Tibial nerve (tissue), 4 donors: ENCODE measurements around the gene COA3. TPM values are rescaled to one million over a fixed set of nuclear protein-coding genes. Genes with fewer than 3 reads are reported as not detected.

Experiments
- DNase-seq, 2 donors: peaks; one replicate each; pipeline ENCODE4 v3.0.0-alpha.2; 2019; ENCODE audit warnings: low spot score in 2 of 2
- H3K27ac ChIP-seq, 4 donors: fragments of 200-600 bp; sonication (generic) in 3 of 4; one replicate each; pipeline ENCODE4 v1.5.1; 2017 to 2019; ENCODE audit warnings: mild to moderate bottlenecking in 1 of 4
- H3K27me3 ChIP-seq, 2 donors: fragments of 200-600 bp; sonication (generic) in 1 of 2; one replicate each; pipeline versions ENCODE4 v1.5.1 to v1.6.0; 2017 to 2019
- H3K36me3 ChIP-seq, 3 donors: fragments of 200-600 bp; sonication (generic); one replicate each; pipeline ENCODE4 v1.5.1; 2018 to 2019
- H3K4me1 ChIP-seq, 4 donors: fragments of 200-600 bp; sonication (generic) in 3 of 4; one replicate each; pipeline ENCODE4 v1.5.1; 2017 to 2019
- H3K4me3 ChIP-seq, 4 donors: fragments of 200-600 bp; sonication (generic) in 3 of 4; one replicate each; pipeline ENCODE4 v1.5.1; 2017 to 2019; ENCODE audit warnings: mild to moderate bottlenecking in 1 of 4, moderate library complexity in 1 of 4
- H3K9me3 ChIP-seq, 4 donors: fragments of 200-600 bp; sonication (generic) in 3 of 4; one replicate each; pipeline ENCODE4 v1.5.1; 2017 to 2019
- CTCF ChIP-seq, 5 experiments: fragments of 200-600 bp in 3 of 5; fragments of 450-650 bp in 2 of 5; sonication (generic) in 3 of 5; IDR thresholded peaks; one replicate each; pipeline ENCODE4 v1.5.1; 2016 to 2019; ENCODE audit warnings: antibody characterized with exemption in 5 of 5, mild to moderate bottlenecking in 3 of 5, moderate library complexity in 2 of 5
- EP300 ChIP-seq, 2 donors: sonication (generic); formaldehyde crosslinking; IDR thresholded peaks; one replicate each; pipeline ENCODE4 v1.6.1; 2017; ENCODE audit warnings: antibody characterized with exemption in 2 of 2, mild to moderate bottlenecking in 1 of 2
- POLR2A ChIP-seq, 2 donors: fragments of 450-650 bp; IDR thresholded peaks; one replicate each; pipeline ENCODE4 v1.6.1; 2017; ENCODE audit warnings: antibody characterized with exemption in 2 of 2, mild to moderate bottlenecking in 2 of 2, moderate library complexity in 2 of 2
- WGBS, 2 donors: methylation state at CpG; one replicate each; pipeline ENCODE4 v1.1.5; 2018; 5-methylcytosine and 5-hydroxymethylcytosine counted together
- small RNA-seq: library from RNA; depleted of rRNA; stranded (forward); fragments of <200 nt; gene quantifications from one replicate; pipeline ENCODE3, GENCODE V24; 2016
- total RNA-seq, 4 donors: library from RNA; depleted of rRNA; stranded (reverse); fragments of >200 nt; gene quantifications; one replicate each; pipeline ENCODE4 v1.1.0, GENCODE V29; 2016

COA3 gene
- total RNA-seq, 4 donors from 2014 or later = 58.2 to 91.7 (median 62.6) TPM

GRCh38 chr17:42751628-42752027 lies 46.9 kb downstream of the COA3 start:
- Histone ChIP-seq H3K36me3 (no peaks in the 10 kb centered on the region), H3K9me3 (no peaks in the 10 kb centered on the region), H3K27me3 (no peaks in the 10 kb centered on the region), H3K27ac (peak overlapping the region in 2 of 4 donors; percentile 79 to 86), H3K4me1 (peaks cover 5 to 63% (median 25%) of the 10 kb centered on the region in 4 donors), H3K4me3 (no peak overlapping the region)
- WGBS, 2 donors = 68 to 69% methylated on average over 7 of the region's 7 CpGs
- TF ChIP-seq EP300 (IDR thresholded peaks at IDR 0.05) (no peak), CTCF (IDR thresholded peaks at IDR 0.05) (no peak), POLR2A (IDR thresholded peaks at IDR 0.05) (no peak)
- DNase-seq = no peak

GRCh38 chr17:42750739-42751344 lies 47.7 kb downstream of the COA3 start:
- peak overlapping the region in 3 of 4 donors; percentile 54 to 86 (median 79) for H3K27ac ChIP-seq
- DNase-seq = no peak
- no peaks in the 10 kb centered on the region for H3K27me3 ChIP-seq
- H3K4me3 ChIP-seq = no peak overlapping the region
- no peak for TF ChIP-seq EP300 (IDR thresholded peaks at IDR 0.05)
- TF ChIP-seq CTCF (IDR thresholded peaks at IDR 0.05) = no peak
- TF ChIP-seq POLR2A (IDR thresholded peaks at IDR 0.05) = no peak
- H3K36me3 ChIP-seq = no peaks in the 10 kb centered on the region
- H3K4me1 ChIP-seq = peaks cover 5 to 64% (median 25%) of the 10 kb centered on the region in 4 donors
- 12 to 22% methylated on average over 3 of the region's 3 CpGs for WGBS, 2 donors
- no peaks in the 10 kb centered on the region for H3K9me3 ChIP-seq

GRCh38 chr17:42748908-42749798 lies 49.4 kb downstream of the COA3 start:
- peak; percentile 41 to 72 for DNase-seq
- peak in 1 of 5 experiments; percentile 8 for TF ChIP-seq CTCF (IDR thresholded peaks at IDR 0.05)
- no peak for TF ChIP-seq POLR2A (IDR thresholded peaks at IDR 0.05)
- TF ChIP-seq EP300 (IDR thresholded peaks at IDR 0.05) = peak in 1 of 2 donors; percentile 25
- H3K4me3 ChIP-seq = no peak overlapping the region
- no peaks in the 10 kb centered on the region for H3K36me3 ChIP-seq
- 39 to 50% methylated on average over 11 of the region's 11 CpGs for WGBS, 2 donors
- H3K4me1 ChIP-seq = peaks cover 5 to 63% (median 31%) of the 10 kb centered on the region in 4 donors
- H3K27ac ChIP-seq = peak overlapping the region; percentile 45 to 86 (median 70)
- H3K9me3 ChIP-seq = no peaks in the 10 kb centered on the region
- H3K27me3 ChIP-seq = no peaks in the 10 kb centered on the region

GRCh38 chr17:42748202-42748907 lies 50.1 kb downstream of the COA3 start:
- WGBS, 2 donors = 49 to 59% methylated on average over 7 of the region's 7 CpGs
- Histone ChIP-seq H3K4me1 (peaks cover 5 to 70% (median 36%) of the 10 kb centered on the region in 4 donors), H3K36me3 (no peaks in the 10 kb centered on the region), H3K27ac (peak overlapping the region; percentile 33 to 86 (median 72)), H3K4me3 (no peak overlapping the region), H3K9me3 (no peaks in the 10 kb centered on the region), H3K27me3 (no peaks in the 10 kb centered on the region)
- TF ChIP-seq POLR2A (IDR thresholded peaks at IDR 0.05) (no peak), EP300 (IDR thresholded peaks at IDR 0.05) (peak in 1 of 2 donors; percentile 61)
- peak; percentile 56 to 81 for DNase-seq

Small RNAs within 50 kb of the gene (small RNA-seq; reads per million reads assigned to genes)
- not detected for gene HMGN2P15
- not detected for gene MIR6781

Other genes starting within 250 kb of the COA3 start
- gene HSD17B1, start 245.8 kb downstream of the COA3 start, total RNA-seq = 1 to 10 TPM in 3 of 4 donors, under 1 TPM in 1; 0.78 to 4.4 (median 3.7) TPM
- 10 to 100 TPM; 22.9 to 33.9 (median 25.5) TPM for gene COASY, start 236.6 kb downstream of the COA3 start, total RNA-seq
- 10 to 100 TPM; 31.8 to 44.4 (median 39.1) TPM for gene MLX, start 231.6 kb downstream of the COA3 start, total RNA-seq
- gene PSMC3IP, start 221.0 kb downstream of the COA3 start, total RNA-seq = 1 to 10 TPM; 4.9 to 9.0 (median 7.4) TPM
- gene RETREG3, start 189.3 kb downstream of the COA3 start, total RNA-seq = 10 to 100 TPM; 43.1 to 61.8 (median 57.7) TPM
- gene TUBG1, start 189.0 kb downstream of the COA3 start, total RNA-seq = 10 to 100 TPM; 15.3 to 45.6 (median 21.6) TPM
- gene TUBG2, start 139.4 kb downstream of the COA3 start, total RNA-seq = 10 to 100 TPM; 48.2 to 92.4 (median 77.6) TPM
- 10 to 100 TPM; 32.4 to 57.7 (median 46.1) TPM for gene PLEKHH3, start 121.7 kb downstream of the COA3 start, total RNA-seq
- gene CCR10, start 116.9 kb downstream of the COA3 start, total RNA-seq = 10 to 100 TPM in 1 of 4 donors, 1 to 10 TPM in 3; 3.7 to 11.1 (median 7.1) TPM
- 10 to 100 TPM in 2 of 4 donors, 1 to 10 TPM in 2; 6.3 to 21.0 (median 12.6) TPM for gene CNTNAP1, start 116.2 kb downstream of the COA3 start, total RNA-seq
- gene EZH1, start 53.7 kb downstream of the COA3 start, total RNA-seq = 100 to 1,000 TPM in 2 of 4 donors, 10 to 100 TPM in 2; 73.8 to 128 (median 109) TPM
- 100 to 1,000 TPM in 1 of 4 donors, 10 to 100 TPM in 3; 32.6 to 113 (median 51.4) TPM for gene RAMP2, start 37.5 kb downstream of the COA3 start, total RNA-seq
- gene VPS25, start 25.3 kb downstream of the COA3 start, total RNA-seq = 10 to 100 TPM; 24.5 to 44.7 (median 38.2) TPM
- 10 to 100 TPM in 2 of 4 donors, 1 to 10 TPM in 2; 3.6 to 15.6 (median 9.1) TPM for gene WNK4, start 18.1 kb downstream of the COA3 start, total RNA-seq
- under 1 TPM in 1 of 4 donors, not detected in 3; 0.22 TPM for gene CNTD1, start 157 bp upstream of the COA3 start, total RNA-seq
- 100 to 1,000 TPM in 1 of 4 donors, 10 to 100 TPM in 3; 76.7 to 104 (median 80.4) TPM for gene BECN1, start 25.6 kb upstream of the COA3 start, total RNA-seq
- gene PSME3, start 34.7 kb upstream of the COA3 start, total RNA-seq = 10 to 100 TPM; 42.2 to 86.7 (median 53.7) TPM
- gene AOC2, start 45.9 kb upstream of the COA3 start, total RNA-seq = 1 to 10 TPM; 2.0 to 3.3 (median 3.0) TPM
- 10 to 100 TPM; 49.0 to 74.1 (median 53.0) TPM for gene AOC3, start 52.5 kb upstream of the COA3 start, total RNA-seq
- gene G6PC1, start 102.1 kb upstream of the COA3 start, total RNA-seq = not detected
- gene AARSD1, start 165.8 kb upstream of the COA3 start, total RNA-seq = 10 to 100 TPM; 26.0 to 42.0 (median 31.3) TPM
- gene PTGES3L, start 181.4 kb upstream of the COA3 start, total RNA-seq = not detected
- gene RUNDC1, start 181.9 kb upstream of the COA3 start, total RNA-seq = 10 to 100 TPM; 10.7 to 15.6 (median 12.9) TPM
- 1,000 to 10,000 TPM in 1 of 4 donors, 100 to 1,000 TPM in 3; 500 to 1,072 (median 818) TPM for gene RPL27, start 199.7 kb upstream of the COA3 start, total RNA-seq
- 10 to 100 TPM; 36.1 to 59.0 (median 37.9) TPM for gene IFI35, start 208.1 kb upstream of the COA3 start, total RNA-seq
- 100 to 1,000 TPM; 203 to 246 (median 228) TPM for gene VAT1, start 223.7 kb upstream of the COA3 start, total RNA-seq
- 1 to 10 TPM in 3 of 4 donors, under 1 TPM in 1; 0.59 to 2.6 (median 1.9) TPM for gene RND2, start 226.5 kb upstream of the COA3 start, total RNA-seq